ENCODE results near the gene DENND10.
A peak's percentile ranks its signal among the peaks of the same experiment; 100 is the strongest.
"Not testable (repeated sequence)": the region's sequence is repeated elsewhere in the genome, so short reads cannot be mapped to it uniquely, and the experiment has no call there.

The DENND10 gene, protein sequence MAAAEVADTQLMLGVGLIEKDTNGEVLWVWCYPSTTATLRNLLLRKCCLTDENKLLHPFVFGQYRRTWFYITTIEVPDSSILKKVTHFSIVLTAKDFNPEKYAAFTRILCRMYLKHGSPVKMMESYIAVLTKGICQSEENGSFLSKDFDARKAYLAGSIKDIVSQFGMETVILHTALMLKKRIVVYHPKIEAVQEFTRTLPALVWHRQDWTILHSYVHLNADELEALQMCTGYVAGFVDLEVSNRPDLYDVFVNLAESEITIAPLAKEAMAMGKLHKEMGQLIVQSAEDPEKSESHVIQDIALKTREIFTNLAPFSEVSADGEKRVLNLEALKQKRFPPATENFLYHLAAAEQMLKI

DNA sequence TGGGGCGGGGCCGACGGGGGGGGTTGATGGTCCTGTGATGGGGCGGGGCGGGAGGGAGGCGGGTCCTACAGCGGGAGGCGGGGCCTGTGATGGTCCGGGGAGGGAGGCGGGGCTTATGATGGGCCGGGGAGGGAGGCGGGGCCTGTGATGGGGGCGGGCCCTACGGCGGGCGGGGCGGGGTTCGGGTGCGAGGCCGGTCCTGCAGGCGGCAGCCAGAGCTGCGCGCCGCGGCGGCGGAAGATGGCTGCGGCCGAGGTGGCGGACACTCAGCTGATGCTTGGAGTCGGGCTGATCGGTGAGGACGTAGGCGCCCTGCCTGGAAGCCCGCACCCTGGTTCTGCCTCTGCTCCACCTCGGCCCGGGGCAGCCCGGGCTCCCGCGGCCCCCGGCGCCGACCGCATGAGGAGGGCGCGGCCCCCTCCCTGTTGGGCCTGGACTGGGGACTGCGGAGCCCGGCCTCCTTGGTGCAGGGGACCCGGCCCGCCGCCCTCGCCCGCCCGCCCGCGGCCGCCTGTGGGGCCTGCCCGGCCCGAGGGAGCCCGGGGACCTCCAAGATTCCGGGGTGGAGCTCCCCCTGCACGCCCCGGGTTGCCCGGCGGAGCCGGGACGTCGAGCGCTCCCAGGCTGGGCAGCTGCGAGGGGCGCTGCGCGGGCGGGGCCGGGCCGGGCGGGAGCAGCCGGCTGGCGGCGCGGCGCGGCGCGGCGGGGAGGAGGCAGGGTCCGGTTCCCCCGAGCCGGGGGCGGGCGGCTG lies at the start of gene DENND10:
Gene DENND10, plus strand, starts transcription at position 211 of the 751 bp plus-strand sequence. Its CDS starts 30 bp downstream, at position 241.
- DNase-seq (ENCODE audit: low spot score) = peak; percentile 92

DNA sequence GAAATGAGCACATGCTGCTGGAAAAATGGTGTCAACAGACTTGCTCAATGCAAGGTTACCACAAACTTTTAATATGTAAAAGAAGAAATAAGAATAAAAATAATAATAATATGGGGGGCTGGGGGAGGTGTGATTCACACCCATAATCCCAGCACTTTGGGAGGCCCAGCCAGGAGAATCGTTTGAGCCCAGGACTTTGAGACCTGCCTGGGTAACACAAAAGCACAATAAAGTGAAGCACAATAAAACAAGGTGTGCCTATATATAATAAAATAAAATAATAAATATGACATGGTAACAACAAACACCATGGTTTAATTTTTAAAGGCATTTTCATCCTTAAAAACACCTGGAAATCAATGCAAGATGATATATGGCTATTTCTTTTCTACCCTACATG lies 48.4 kb upstream of the DENND10 start:
- no peak for DNase-seq (ENCODE audit: low spot score)

DNA sequence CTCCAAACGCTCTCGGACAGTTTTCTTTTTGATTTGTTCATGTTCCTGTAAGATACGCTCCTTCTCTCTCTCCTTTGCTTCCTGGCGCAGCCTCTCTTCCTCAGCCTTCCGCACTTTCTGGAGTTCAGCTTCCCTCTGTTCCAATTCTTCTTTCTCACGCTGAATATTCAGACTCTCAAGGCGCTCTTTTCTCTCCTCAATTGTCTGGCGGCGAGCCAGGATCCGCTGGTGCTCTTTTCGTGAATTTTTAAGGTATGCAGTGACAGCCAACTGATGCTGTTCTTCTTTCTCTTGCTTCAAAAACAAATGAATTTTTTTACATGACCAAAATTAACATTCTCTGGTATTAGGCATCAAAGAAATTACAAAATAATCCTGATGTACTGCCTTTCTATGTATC lies 45.9 kb upstream of the DENND10 start:
- no peak for DNase-seq (ENCODE audit: low spot score)

DNA sequence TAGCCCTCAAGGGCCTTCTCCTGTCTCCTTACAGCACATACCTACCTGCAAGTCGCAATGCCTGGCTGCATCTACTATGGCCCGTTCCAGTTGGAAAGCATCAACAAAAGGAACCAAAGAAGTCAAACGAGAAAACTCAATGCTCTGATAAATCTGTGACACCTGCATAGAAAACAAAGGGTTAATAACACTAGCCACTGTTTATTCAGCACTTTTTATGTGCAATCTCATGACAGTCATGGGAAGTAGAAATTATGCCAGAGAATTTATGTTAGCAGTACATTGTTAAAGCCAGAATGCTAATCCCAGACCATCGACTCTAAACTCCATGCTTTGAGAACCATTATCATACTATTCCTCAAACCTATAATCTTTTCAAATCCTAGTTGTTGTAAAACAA lies 44.4 kb upstream of the DENND10 start:
- no peak for DNase-seq (ENCODE audit: low spot score)

DNA sequence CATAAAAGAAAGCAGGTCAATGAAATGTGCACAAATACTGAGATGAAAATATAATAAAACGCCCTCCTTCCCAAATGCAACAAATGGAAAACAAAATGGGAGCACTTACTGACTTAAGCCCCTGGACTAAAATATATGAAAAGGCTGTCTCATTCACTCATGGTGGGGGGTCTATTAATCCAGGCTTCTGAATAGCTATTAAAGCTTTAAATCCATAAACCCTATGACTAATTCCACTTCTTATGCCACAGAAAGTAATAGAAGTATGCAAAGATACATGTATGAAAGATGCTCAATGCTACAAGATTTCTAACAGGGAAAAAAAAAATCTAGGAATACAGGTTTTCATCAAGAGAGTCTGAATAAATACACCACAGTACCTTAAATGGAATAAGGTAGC lies 43.8 kb upstream of the DENND10 start:
- DNase-seq (ENCODE audit: low spot score) = no peak

DNA sequence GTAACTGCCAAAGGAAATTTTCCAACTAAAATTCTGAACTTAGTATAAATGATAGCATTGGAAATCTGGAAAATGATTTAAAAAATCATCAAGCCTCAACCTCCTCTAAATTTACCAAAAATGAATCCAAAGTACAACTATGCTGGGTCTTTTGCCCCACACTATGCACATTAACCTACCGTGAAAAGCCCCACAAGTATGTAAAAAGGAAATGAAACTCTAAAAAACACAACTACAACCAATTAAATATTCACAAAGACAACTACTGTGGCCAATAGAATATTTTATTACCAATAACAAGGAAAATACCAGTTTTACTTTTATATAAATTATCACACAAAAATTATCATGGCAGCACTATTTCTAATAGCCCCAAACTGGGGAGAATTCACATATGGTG lies 42.6 kb upstream of the DENND10 start:
- DNase-seq (ENCODE audit: low spot score) = no peak

DNA sequence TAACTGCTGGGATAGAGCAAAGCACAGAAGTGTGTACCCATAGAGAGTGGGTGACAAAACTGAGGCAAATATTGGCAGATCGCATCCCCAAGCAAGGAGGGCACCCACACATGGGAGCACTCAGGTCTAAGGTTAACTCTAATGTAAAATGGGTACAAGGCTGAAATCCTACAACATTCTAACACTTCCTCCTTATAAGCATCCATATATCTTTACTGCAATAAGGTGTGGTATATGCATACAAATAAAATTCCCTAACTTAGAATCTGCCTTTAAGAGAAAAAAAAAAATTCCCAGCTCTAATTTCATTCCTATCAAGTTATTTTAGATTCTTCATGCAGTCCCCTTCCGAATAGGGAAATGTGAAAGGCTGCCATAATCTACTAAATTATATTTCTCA lies 42.0 kb upstream of the DENND10 start:
- DNase-seq (ENCODE audit: low spot score) = no peak

DNA sequence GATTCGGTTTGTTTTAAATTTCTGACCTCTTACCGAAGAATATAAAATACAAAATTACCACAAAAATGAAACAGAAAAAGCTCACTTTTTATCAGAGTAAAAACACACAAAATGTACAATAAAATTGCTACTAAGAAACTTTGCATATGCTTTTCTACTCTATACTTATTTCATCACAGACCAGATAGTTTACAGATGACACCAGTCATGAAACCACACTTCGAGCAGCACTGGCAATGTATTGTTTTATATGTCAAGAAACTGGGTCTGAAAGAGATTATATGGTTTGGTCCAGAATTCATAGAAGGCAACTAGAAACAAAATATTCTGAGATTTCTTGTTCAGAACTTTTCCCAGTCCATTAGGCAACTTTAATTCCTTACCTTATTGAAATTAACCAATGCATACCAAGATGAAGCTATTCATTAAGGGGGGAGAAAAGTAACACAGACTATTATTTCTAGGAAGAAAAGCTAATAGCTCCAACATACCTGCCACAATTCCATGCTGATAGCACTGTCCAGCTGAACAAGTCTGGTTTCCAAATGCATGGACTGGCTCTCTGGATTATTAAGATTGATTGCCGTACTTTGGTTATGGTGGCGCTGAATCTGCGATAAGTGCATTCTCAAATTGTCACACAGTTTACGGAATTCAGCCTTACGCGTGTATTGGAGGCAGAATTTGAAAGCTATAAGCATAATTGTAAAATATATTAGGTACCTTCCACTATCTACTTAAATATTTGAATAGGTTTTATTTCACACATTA lies 33.3 kb upstream of the DENND10 start:
- no peak for DNase-seq (ENCODE audit: low spot score)

DNA sequence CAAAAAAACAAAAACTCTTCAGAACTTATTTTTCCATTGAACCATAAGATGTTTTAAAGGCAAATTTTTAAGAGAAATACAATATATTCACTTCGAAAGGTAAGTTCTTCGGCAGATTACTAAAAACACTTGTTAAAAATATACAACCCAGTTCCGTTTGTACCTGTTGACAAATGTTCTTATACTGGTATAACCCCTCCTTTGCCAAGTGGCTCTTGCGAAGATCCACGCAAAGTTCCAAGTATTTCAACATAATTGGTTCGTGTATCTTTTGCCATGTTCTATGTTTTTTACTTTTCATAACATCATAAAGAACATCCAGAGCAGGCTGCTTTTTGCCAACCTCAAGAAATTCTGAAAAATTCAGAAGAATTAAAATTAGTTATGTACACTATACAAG lies 30.3 kb upstream of the DENND10 start:
- no peak for DNase-seq (ENCODE audit: low spot score)

DNA sequence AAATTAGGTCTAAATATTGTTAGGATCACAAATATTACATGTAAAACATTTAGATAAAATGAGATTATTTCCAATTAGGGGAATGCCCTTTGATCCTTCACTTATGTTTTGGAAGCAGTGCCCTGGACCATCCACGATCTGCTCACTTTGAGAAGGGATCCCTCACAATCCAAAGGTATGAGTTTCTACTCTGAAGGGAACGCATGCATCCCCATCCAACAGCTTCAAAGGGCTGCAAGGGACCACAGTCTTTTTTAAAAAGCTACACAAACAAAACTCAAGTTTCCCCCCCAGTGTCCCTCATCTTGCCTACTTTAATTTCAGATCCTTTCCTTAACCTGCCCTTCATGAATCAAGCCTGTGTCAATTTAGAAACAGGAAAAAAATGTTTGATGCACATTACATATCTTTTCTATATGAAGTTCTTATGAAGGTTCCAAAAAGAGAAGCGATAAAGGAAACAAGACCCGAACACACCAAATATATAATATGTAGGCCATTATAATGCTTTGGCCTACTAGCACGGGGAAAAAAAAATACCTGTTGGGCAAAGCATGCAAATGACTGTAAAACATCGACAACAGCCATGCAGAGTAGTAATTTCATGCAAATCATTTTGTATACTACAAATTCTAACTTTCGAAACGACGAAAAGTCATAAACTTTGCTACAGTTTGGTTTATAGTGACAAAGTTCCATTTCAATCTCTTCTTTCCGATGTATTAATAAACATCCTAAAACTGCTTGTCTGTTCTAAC lies 25.3 kb upstream of the DENND10 start:
- DNase-seq (ENCODE audit: low spot score) = no peak

DNA sequence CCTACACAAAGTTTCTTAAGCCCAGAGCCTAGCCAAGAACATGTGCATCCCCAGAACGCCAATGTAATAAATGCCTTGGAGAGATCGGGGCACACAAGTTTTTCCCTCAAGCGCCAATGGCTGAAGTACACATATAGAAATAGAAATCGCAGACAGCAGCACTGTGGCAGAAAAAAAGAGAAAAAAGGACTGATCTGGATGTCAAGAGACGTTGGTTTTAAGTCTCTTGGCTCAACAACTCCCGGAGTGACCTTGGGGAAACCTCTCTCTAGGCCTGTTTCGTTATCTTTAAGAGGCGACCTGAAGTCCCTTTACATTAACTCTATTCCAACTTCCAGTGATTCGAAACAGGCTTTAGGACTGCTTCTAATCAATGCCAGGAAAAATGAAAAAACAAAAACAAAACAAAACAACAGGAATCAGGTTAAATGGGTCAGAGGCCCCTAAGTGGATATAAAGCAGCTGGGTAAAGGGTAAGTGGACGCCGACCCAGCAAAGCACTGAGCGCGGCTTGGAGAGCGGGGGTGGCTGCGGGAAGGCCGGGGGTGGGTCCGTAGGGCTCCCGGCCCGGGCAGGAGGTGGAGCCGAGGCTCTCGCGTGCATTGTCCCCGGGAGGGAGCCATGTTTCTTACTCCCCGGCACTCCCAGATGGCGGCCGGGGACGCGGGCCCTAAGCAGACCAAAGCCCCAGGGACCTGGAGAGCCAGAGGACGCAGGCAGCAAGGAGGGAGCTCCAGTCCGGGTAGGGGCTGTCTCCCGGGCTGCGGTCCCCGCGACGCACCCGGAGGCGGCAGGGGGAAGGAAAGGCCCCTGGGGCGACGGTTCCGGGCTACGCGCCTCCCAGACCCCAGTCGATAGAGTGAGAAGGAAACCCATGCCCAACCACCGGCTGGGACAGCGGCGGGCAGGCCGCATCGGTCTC lies 24.1 kb upstream of the DENND10 start:
- peak; percentile 82 for DNase-seq (ENCODE audit: low spot score)

DNA sequence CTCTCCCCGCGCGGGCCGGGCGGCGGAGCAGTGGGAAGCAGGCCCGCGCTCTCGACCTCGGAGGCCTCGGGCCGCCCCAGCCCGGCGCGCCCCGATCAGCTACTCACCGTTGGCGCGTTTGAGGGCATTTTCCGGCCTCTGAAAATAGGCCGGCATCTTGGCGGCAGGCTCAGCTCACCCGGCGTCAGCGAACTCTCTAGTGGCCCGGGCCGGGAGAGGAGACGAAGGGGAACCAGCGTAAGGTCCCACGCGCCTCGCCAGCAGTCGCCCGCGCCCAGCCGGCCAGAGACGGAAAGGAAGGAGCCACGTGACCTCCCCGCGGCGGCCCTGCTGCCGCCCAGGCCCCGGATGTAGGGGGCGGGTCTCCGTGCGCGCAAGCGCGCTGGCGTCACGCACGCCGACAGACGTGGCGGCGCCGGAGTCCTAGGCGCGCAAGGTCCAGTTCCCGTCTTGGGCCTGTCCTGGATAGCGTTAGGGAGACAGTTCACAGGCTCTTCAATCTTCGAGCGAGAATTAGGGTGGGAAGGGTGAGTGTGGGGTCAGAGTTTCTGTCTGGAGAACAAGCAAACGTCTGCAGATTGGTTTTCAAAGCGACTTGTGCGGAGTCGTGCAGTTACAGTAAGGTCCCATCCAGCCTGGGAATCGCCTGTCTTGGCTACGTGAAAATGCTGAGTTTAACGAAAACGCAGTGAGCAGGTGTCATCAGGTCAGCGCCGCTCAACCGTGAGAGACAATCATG lies 23.2 kb upstream of the DENND10 start, which contains the start of gene EIF3A:
Gene EIF3A, minus strand, starts transcription at position 297 of the 739 bp plus-strand sequence. Its CDS starts 141 bp downstream, at position 156.
- DNase-seq (ENCODE audit: low spot score) = peak; percentile 96

DNA sequence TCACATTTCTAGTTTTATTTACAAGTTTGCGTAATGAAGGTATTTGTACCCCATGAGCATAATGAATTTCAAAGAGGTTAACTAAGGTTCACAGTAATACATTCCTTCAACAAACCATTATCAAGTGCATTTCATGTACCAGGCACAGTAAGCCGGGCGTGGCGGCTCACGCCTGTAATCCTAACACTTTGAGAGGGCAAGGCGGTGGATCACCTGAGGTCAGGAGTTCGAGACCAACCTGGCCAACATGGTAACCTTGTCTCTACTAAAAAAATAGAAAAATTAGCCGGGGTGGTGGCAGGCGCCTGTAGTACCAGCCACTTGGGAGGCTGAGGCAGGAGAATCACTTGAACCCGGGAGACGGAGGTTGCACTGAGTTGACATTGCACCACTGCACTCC lies 19.0 kb upstream of the DENND10 start:
- DNase-seq (ENCODE audit: low spot score) = no peak

DNA sequence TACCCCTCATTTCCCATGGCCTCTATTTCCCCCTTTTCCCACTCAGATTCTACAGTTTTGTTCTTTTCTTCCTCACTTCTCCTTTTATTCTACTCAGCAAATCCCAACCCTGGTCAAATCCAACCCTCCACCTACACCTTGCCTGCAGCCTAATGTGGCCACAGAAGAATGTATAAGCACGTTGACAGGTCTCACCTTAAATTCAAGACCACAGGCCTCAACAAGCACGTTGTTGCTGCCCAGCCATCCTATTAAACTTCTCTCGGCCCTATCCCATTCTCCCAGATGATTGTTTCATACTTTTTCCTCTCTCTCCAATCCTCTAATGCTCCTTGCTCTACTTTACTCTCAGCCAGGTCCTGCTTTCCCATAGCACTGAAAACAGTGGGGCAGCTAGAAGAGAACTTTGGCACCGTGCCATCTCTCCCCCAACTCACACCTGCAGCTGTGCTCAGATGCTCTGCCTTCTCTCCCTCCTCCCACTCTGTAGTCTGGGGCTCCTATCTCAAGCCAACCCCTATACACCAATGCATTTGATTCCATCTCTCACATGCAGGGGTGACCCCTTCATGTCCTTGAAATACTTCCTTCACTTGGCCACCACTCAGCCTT lies 16.5 kb upstream of the DENND10 start:
- DNase-seq (ENCODE audit: low spot score) = no peak

DNA sequence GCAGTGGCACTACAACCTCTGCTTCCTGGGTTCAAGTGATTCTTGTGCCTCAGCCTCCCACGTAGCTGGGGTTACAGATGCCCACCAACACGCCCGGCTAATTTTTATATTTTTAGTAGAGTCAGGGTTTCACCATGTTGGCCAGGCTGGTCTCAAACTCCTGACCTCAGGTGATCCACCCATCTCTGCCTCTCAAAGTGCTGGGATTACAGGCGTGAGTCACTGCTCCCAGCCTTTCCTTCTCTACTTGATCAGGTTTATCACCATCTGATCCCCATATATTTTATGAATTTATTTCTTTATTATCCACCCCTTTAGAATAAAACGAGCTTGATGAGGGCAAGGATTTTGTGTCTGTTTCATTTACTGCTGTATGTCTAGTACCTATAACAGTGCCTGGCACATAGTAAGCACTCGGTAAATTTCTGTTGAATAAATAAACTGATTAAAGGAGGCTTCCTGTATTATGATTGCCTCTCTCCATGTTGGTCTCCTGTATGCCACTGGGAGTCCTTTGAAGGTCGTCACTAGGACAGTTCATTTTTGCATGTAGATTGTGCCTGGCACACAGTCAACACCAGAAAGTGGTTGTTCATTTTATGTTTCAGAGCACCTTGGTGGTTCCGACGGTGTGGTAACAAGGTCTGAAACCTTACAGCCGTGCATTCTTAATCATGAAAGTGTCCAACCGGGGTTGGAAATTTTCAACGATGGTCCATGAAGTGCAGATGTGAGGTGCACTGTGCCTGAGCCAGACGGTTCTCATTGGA lies 13.7 kb upstream of the DENND10 start:
- no peak for DNase-seq (ENCODE audit: low spot score)

DNA sequence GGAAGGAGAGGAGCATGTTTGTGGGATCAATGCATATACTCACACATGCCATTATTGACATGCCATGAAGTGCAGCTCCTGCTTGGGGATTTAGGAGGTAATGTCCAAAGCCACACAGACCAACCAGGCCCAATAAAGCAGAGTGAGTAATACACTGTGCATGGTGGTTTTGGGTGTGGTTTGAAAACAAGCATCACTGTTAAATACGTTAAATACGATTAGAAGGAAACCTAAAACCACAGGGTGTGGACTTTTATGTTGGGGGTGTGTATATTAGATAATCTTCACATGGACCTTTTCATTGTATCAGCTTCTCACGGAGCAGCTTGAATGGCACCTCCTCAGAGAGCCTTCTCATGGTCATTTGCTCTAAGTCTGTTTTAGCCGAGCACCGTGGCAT lies 12.9 kb upstream of the DENND10 start:
- no peak for DNase-seq (ENCODE audit: low spot score)

DNA sequence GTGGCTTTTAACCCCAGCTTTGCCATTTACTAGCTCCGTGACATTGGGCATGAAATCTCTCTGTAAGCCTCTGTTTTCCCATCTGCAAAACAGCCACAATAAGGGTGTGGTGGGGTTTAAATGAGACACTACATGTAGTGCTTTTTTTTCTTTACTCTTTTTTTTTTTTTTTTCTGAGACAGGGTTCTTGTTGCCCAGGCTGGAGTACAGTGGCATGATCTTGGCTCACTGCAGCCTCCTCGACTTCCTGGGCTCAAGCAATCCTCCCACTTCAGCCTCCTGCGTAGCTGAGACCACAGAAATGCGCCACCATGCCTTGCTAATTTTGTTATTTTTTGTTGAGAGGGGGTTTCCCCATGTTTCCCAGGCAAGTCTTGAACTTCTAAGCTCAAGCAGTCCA lies 8.3 kb upstream of the DENND10 start:
- DNase-seq (ENCODE audit: low spot score) = no peak

DNA sequence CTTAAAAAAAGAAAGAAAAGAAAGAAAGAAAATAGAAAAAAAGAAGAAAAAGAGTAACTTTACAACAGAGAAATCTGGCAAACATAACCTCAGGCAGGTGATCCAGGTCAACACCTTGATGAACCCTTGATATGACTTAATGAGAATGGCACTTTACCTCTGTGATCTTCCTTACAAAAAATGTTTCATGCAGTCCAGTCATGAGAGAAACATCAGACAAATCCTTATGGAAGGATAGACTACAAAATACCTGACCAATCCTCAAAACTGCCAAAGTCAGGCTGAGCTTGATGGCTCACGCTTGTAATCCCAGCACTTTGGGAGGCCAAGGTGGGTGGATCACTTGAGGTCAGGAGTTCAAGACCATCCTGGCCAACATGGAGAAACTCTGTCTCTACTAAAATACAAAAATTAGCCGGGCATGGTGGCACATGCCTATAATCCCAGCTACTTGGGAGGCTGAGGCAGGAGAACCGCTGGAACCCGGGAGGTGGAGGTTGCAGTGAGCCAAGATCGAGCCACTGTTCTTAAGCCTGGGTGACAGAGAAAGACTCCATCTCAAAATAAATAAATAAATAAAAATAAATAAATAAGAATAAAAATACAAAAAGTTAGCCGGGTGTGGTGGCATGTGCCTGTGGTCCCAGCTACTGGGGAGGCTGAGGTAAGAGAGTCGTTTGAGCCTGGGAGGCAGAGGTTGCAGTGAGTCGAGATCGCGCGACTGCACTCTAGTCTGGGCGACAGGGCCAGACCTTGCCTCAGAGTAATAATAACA lies 7.1 kb upstream of the DENND10 start:
- not testable (repeated sequence) for DNase-seq (ENCODE audit: low spot score)
